HG02840 (cell line): ENCODE results near the gene L3MBTL4.

Experiments used
- ATAC-seq: cut with Tn5 transposase; IDR thresholded peaks from one replicate; pipeline ENCODE4 v1.9.1; 2021; ENCODE audit warnings: mild to moderate bottlenecking, moderate library complexity, moderate number of reproducible peaks; ENCODE audit not compliant: unreplicated experiment, low FRiP score

Gene L3MBTL4

DNA sequence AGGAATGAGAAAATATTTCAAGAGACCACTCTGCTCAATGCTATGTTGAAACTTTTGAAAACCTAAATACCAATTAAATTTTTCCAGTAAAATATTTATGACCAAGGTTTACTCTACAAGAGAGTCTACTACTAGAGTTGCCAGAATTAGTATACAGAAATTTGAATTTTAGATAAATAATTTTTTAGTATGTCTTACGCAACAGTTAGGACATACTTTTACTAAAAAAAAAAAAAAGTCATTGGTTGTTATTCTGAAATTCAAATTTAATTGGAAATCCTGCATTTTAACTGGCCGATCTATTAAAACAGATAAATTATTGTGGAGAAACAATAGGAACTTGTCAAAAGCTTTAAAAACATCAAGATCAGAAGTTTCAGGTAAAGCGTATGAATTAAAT is 470.3 kb downstream of the L3MBTL4 start:
- ATAC-seq, result no peak

DNA sequence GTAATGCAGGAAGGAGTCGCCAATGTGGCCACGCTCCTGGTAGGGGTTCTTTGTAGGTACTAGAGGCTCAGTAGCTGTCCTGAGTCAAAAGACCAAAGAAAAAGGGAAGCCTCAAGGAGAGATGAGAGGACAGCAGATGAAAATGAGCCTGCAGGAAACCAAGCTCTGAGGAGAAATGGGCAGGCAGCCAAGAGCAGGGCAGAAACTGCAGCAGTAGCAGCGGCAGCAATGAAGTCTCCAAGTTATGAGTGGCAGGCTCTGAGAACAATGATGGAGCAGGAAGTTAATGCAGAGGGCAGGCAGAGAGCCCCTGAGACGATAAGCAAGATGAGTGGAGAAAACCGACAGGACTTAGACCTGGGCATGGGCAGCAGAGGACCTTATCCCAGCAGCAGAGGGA is 471.2 kb downstream of the L3MBTL4 start:
- ATAC-seq, result no peak

DNA sequence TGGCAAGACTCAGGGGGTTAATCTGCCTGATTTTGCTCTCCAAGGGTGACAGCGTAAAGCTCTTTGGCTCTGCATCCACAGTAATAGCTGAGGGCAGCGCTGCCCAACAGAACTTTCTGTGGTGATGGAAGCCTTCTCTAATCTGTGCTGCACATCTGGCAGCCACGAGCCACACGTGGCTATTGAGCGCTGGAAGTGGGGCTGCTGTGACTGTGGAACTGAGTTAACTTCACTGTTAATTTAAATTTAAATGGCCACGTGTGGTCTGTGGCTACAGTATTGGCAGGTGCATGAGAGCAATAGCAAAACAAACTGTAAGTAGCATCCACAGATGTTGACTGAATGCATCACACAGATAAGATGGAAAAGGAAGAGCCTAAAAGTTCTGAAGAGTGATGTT is 472.1 kb downstream of the L3MBTL4 start:
- ATAC-seq, result no peak

DNA sequence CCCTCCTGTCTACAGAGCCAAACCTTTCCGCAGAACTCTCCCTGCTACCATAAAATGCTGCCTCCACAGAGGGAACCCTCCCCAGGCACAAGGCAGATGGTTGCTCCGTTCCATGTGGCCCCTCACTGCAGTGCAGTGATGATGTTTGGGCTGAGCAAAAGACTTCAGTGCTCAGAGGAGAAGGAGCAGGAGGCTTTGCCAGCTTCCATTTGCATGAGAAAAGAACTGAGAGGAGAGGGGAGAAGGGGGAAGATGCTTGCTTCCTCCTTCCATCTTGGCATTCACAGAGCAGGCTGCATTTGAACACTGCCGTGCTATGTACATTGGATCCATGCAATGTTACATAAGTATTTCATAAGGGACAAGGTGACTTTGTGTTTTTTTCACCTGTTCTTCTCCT is 472.8 kb downstream of the L3MBTL4 start:
- no peak for ATAC-seq

DNA sequence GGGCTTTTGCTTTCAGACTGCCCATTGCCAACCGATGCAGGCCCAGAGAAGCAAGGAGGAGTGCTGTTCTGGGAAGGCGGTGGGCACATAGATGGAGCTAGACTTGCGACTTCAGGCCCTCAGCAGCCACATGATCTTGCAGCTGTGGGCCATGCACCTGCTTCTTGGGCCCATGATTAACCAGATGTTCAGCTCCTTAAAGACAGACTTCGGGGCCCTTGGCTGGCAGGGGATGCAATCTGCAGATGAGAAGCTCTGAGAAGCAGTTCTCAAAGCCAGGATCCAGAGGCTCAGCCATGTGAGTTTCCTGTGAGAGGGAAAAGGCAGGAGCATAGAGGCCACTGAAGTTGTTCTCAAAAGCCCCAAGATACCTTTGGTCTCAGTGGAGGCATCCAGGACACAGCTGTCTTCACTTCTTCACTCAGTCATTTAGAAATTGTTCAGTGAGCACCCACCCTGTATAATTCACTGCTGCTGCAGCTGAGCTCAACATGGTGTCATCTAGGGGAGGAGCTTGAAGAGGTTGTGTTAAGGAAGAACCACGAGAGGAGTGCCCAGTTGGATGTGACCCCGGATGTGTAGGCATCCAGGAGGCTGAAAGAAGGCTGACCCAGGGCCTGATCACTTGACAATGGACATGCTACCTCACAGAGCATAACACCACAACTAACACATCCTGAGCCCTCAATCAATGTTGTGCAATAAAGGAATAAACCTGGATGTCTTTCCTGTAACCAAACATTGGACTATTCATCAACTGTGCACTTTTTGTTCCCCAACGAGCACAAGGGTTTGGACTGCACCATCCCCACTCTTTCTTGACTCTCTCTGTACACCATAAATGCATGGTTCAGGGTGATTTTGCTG is 474.7 kb downstream of the L3MBTL4 start:
- ATAC-seq, result no peak

DNA sequence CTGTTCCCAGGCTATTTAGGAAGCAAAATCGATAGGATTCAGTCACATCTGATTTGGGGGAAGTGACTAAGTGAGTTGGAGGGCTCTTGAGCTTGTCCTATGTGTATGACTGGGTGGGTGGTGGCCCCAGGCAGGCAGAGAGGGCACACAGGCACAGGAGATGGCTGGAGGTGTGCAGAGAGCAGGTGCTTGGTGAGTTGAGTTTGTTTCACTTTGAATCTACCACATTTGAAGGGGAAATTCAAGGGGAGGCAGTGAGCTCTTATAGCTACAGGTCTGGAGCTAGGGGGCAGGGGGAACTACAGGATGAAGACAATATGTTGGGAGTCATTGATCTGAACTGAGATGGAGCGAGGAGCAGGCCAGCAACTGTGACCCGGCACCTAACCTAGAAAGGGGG is 476.9 kb downstream of the L3MBTL4 start:
- ATAC-seq, result no peak

DNA sequence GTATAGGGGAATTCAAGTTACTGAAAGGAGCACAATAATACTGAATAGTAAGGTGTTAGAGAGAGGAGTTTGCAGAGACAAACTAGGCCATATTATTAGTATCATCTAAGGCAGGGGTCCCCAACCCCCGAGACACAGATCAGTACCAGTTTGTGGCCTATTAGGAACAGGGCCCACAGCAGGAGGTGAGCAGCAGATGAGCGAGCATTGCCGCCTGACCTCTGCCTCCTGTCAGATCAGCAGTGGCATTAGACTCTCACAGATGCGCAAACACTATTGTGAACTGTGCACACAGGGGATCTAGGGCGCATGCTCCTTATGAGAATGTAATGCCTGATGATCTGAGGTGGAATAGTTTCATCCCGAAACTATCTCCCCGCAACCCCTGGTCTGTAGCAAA is 477.6 kb downstream of the L3MBTL4 start:
- ATAC-seq, result no peak

DNA sequence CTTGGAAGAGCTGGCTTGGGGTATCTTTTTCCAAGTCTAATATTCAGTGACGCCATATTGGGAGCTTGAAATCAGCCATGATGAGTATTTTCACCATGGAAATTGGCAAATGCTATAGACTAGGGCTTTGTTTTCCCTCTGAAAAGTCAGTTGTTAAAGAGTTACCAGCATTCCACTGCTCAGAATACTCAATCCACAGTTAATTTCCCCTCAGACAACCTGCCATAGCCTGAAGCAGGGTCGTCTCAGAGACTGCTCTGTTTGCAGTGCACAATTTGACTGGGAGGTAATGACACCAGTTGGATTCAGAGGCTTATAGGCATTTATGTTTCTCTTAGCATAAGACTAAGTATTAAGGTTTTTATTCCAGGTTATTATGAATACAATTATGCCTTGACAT is 483.9 kb downstream of the L3MBTL4 start:
- no peak for ATAC-seq

DNA sequence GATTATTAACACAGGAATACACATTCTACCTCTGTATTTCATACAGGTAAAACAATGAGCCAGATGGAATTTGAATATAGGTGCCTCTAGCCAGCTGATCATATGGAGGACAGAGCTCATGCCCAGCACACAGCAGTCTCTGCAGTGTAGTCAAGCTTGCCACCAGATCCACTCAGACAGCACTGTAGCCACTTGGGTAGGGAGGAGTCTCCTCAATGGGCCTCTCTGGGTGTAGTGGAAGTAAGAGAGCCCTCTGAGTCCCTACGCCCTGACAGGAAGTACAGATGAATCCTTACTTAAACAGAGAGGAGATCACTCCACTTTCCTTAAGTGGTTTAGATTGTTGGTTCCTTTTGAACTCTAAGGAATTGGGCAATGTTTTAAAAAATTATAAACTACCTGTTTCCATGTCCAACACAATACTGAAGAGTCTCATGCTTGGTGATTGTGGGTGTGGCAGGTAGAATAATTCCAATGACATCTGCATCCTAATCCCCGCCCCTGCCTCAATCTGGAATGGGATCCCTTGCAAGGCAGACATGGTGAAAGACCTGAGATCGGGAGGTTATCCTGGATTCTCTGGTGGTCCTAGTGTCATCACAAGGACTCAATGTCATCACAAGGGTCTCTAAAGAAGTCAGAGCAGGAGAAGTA is 496.4 kb downstream of the L3MBTL4 start:
- no peak for ATAC-seq

DNA sequence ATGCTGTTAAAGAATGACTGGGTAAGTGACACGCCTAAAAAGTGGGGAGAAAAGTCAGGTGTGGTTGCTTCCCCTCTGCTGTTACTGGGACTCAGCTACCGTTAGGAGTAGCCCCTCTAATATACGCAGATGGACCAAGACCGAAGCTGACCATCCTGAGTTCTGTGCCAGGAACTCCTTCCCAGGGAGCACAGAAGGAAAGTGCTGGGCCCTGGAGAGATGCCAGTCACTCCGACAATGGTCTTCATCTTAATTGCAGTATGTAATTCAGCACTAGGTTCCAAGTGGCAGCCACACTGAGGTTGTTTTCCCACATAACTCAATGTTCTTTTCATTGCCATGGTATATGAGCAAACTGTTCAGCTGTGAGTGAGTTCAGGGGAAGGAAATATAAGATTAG is 499.8 kb downstream of the L3MBTL4 start:
- no peak for ATAC-seq

DNA sequence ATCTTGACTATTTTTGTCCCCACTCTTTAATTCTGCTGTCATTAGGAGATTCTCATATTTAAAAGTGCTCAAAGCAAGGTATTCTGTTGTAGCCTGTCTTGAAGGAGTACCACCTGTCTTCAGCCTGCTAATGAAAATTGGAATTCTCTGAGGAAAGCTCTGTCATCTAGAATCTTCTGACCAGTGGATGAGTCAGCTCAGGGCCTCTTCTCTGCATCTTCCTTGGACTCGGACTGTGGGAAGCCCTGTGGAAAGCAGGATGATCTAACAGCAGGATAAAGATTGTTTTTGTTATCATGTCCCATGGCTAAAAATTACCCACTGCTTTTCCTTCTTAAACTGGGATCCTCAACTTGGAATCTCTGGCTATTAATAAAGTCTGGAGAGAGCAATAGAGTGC is 500.7 kb downstream of the L3MBTL4 start:
- ATAC-seq, result no peak

DNA sequence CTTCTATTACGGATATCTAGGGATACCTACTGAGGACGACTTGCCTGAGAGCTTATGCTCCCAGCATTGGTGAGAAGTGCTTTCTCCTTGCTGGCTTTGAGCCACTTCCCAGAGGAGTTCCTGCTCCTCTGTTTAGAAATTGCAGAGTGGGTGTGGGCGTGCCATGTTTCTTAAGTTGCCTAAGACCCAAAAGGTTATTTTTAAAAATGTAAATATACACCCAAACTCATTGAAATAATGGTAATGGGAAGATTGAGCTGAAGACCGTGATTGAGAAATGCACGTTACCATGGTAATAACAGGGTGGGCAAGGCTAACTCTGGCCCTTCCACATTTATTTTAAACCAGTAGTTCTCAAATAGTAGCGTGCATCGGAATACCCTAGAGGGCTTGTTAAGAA is 502.1 kb downstream of the L3MBTL4 start:
- no peak for ATAC-seq

DNA sequence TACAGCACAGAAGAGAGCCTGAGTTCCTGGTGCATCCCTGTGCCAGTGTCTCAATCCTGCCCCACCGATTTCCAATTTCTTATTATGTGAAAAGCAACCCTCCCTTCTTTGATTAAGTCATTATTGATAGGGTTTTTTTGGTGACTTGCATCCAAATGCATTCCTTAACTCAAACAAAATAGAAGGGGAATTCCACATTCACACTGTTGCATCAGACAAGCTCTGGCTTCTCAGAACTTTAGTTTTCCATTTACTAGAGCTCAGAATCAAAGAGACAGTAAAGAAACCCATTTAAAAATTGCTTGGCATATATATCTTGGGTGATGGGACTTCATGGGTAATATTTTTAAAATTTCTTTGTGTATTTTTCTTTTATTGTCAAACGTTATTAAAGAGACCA is 505.6 kb downstream of the L3MBTL4 start:
- ATAC-seq, result no peak
